Astrocyte of the cerebellum (primary cell): ENCODE data around the gene FUT4.
A peak's percentile ranks its signal among the peaks of the same experiment; 100 is the strongest.

Source experiments
- DNase-seq: peaks from one replicate; pipeline ENCODE4 v3.0.0-alpha.2; 2011; ENCODE audit warnings: low read depth
- H3K4me3 ChIP-seq: 2 replicates; pipeline ENCODE4 v1.5.1; 2011; ENCODE audit warnings: mild to moderate bottlenecking, low read depth, low read length, moderate library complexity
- in situ Hi-C: cut with HindIII; loops from 2 replicates; pipeline ENCODE4 v1.10.0; 2017; ENCODE audit warnings: low sequenced_read_pairs
- TF ChIP-seq, protein P1 (sequence below): IDR thresholded peaks from 2 replicates; pipeline ENCODE4 v1.5.1; 2012; ENCODE audit warnings: low read length, low read depth, moderate library complexity, mild to moderate bottlenecking; ENCODE audit errors: missing control alignments

FUT4 gene

DNA sequence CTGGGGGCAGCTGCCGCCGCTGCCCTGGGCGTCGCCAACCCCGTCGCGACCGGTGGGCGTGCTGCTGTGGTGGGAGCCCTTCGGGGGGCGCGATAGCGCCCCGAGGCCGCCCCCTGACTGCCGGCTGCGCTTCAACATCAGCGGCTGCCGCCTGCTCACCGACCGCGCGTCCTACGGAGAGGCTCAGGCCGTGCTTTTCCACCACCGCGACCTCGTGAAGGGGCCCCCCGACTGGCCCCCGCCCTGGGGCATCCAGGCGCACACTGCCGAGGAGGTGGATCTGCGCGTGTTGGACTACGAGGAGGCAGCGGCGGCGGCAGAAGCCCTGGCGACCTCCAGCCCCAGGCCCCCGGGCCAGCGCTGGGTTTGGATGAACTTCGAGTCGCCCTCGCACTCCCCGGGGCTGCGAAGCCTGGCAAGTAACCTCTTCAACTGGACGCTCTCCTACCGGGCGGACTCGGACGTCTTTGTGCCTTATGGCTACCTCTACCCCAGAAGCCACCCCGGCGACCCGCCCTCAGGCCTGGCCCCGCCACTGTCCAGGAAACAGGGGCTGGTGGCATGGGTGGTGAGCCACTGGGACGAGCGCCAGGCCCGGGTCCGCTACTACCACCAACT is 1.0 kb downstream of the FUT4 start:
- peak overlapping the region; percentile 47 for H3K4me3 ChIP-seq

DNA sequence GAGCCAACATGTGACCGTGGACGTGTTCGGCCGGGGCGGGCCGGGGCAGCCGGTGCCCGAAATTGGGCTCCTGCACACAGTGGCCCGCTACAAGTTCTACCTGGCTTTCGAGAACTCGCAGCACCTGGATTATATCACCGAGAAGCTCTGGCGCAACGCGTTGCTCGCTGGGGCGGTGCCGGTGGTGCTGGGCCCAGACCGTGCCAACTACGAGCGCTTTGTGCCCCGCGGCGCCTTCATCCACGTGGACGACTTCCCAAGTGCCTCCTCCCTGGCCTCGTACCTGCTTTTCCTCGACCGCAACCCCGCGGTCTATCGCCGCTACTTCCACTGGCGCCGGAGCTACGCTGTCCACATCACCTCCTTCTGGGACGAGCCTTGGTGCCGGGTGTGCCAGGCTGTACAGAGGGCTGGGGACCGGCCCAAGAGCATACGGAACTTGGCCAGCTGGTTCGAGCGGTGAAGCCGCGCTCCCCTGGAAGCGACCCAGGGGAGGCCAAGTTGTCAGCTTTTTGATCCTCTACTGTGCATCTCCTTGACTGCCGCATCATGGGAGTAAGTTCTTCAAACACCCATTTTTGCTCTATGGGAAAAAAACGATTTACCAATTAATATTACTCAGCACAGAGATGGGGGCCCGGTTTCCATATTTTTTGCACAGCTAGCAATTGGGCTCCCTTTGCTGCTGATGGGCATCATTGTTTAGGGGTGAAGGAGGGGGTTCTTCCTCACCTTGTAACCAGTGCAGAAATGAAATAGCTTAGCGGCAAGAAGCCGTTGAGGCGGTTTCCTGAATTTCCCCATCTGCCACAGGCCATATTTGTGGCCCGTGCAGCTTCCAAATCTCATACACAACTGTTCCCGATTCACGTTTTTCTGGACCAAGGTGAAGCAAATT is 1.8 kb downstream of the FUT4 start:
- H3K4me3 ChIP-seq = peak overlapping the region; percentile 47
- in situ Hi-C loops = no loop called here
- TF ChIP-seq, protein P1, sequence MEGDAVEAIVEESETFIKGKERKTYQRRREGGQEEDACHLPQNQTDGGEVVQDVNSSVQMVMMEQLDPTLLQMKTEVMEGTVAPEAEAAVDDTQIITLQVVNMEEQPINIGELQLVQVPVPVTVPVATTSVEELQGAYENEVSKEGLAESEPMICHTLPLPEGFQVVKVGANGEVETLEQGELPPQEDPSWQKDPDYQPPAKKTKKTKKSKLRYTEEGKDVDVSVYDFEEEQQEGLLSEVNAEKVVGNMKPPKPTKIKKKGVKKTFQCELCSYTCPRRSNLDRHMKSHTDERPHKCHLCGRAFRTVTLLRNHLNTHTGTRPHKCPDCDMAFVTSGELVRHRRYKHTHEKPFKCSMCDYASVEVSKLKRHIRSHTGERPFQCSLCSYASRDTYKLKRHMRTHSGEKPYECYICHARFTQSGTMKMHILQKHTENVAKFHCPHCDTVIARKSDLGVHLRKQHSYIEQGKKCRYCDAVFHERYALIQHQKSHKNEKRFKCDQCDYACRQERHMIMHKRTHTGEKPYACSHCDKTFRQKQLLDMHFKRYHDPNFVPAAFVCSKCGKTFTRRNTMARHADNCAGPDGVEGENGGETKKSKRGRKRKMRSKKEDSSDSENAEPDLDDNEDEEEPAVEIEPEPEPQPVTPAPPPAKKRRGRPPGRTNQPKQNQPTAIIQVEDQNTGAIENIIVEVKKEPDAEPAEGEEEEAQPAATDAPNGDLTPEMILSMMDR = no peak
- DNase-seq = no peak

More for the DNA sequence above, 1.0 kb downstream of the FUT4 start:
- in situ Hi-C loops = no loop called here
- no peak for DNase-seq
- TF ChIP-seq, protein P1 = no peak

DNA sequence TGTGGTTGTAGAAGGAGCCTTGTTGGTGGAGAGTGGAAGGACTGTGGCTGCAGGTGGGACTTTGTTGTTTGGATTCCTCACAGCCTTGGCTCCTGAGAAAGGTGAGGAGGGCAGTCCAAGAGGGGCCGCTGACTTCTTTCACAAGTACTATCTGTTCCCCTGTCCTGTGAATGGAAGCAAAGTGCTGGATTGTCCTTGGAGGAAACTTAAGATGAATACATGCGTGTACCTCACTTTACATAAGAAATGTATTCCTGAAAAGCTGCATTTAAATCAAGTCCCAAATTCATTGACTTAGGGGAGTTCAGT is 2.4 kb downstream of the FUT4 start:
- TF ChIP-seq, protein P1 = no peak
- H3K4me3 ChIP-seq = peak overlapping the region; percentile 47
- in situ Hi-C loops = no loop called here
- no peak for DNase-seq

DNA sequence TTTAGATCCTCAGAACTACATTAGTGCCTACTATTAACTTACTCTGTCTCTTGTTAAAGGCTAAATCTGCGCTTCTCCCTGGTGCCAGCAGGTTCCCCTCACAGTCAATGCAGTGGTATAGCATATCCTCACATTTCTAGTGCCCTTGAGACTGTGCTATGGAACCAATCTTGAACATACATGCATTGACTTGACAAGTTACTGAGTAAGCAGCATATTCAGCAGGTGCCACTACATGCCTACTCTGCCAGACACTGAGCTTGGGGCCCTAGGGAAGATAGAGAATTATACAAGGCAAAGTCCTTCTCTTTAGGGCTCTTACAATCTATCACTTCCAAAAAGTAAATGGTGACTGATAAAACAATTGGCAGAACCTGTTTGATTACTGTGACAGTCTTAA is 3.2 kb downstream of the FUT4 start:
- TF ChIP-seq, protein P1 = no peak
- in situ Hi-C loops = no loop called here
- no peak for DNase-seq
- H3K4me3 ChIP-seq = no peak overlapping the region

DNA sequence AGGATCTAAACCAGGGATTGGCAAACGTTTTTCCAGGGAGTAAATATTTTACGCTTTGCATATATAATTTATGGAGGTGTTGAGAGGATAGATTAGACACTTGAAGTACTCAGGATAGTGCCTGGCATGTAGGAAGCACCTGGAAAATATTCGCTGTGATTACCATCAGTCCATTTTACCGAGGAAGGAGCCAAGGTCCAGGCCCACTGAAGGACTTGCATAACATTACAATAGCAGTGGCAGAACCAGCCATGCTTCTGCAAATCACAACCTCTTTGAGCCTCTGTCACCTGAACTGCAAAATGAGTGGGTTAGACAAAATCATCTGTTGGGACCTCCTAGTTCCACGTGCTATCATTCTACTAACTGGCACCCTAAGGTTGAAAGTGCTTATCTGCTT is 5.4 kb downstream of the FUT4 start:
- TF ChIP-seq, protein P1 = no peak
- in situ Hi-C loops = no loop called here
- H3K4me3 ChIP-seq = no peak overlapping the region
- DNase-seq = no peak

DNA sequence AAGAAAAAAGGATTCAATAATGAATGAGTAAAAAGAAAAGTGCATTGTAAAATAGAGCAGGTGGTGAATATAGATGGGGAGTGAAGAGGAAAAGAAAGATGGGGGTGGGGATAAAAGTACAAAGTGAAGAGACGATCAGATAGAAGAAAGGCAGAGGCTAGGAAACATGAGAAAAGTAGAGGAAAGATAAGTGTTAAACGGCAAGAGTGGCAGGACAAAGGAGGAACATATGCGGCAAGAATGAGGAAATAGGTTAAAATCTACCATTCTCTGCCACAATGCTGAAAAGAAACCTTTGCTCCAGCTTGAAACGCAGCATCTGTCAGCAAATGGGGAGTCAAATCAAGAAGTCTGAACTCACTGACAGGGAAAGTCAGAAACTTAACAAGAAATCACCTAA is 6.8 kb downstream of the FUT4 start:
- no peak for DNase-seq
- no peak overlapping the region for H3K4me3 ChIP-seq
- TF ChIP-seq, protein P1 = no peak
- in situ Hi-C loops = no loop called here
